K562 (cell line): ENCODE data around the gene ZNF556. TPM values are rescaled to one million over a fixed set of nuclear protein-coding genes. Genes with fewer than 3 reads are reported as not detected.

Experiments
- ATF3 ChIP-seq, 2 experiments: fragments of 450-650 bp in 1 of 2; sonication (generic) in 1 of 2; formaldehyde crosslinking in 1 of 2; IDR thresholded peaks in 1 of 2; conservative IDR thresholded peaks in 1 of 2; 2 replicates each; pipeline versions ENCODE4 v1.6.1 to v1.8.1; 2016 to 2023; ENCODE audit warnings: mild to moderate bottlenecking in 2 of 2, moderate library complexity in 2 of 2, inconsistent platforms in 1 of 2, missing genetic modification reagents in 1 of 2
- BRF2 ChIP-seq: IDR thresholded peaks from 3 replicates; pipeline ENCODE4 v1.6.1; 2011; ENCODE audit warnings: borderline replicate concordance, mild to moderate bottlenecking; ENCODE audit not compliant: insufficient read length, insufficient read depth
- CC2D1A ChIP-seq: fragments of 450-650 bp; IDR thresholded peaks from 2 replicates; pipeline ENCODE4 v1.6.1; 2017; ENCODE audit warnings: mild to moderate bottlenecking
- CREB5 ChIP-seq: fragments of 250-450 bp; sonication (Bioruptor Pico); IDR thresholded peaks from 2 replicates; pipeline ENCODE4 v1.5.0; 2020; ENCODE audit warnings: mild to moderate bottlenecking
- CTBP1 ChIP-seq: fragments of 450-650 bp; IDR thresholded peaks from 2 replicates; pipeline ENCODE4 v1.6.1; 2016; ENCODE audit warnings: borderline replicate concordance
- DDX20 ChIP-seq: fragments of 450-650 bp; IDR thresholded peaks from 2 replicates; pipeline ENCODE4 v1.6.1; 2016; ENCODE audit warnings: missing genetic modification characterization, low read depth, mild to moderate bottlenecking, missing compliant biosample characterization, moderate library complexity
- HNRNPL ChIP-seq: fragments of 200-400 bp; formaldehyde crosslinking; IDR thresholded peaks from 2 replicates; pipeline ENCODE4 v1.6.1; 2017; ENCODE audit warnings: low read depth, mild to moderate bottlenecking, low read length
- KDM2B ChIP-seq: fragments of 250-450 bp; sonication (Bioruptor Pico); IDR thresholded peaks from 2 replicates; pipeline ENCODE4 v1.8.0; 2021; ENCODE audit warnings: mild to moderate bottlenecking, moderate library complexity
- KLF6 ChIP-seq: fragments of 250-450 bp; sonication (Bioruptor Pico); IDR thresholded peaks from 2 replicates; pipeline ENCODE4 v1.4.0; 2020; ENCODE audit warnings: mild to moderate bottlenecking, moderate library complexity, borderline replicate concordance
- SNAPC5 ChIP-seq: fragments of 250-450 bp; sonication (Bioruptor Pico); IDR thresholded peaks from 2 replicates; pipeline ENCODE4 v1.8.0; 2021; ENCODE audit warnings: moderate library complexity, mild to moderate bottlenecking, inconsistent platforms
- TCF7 ChIP-seq: sonication (generic); IDR thresholded peaks from 2 replicates; pipeline ENCODE4 v1.6.1; 2016; ENCODE audit warnings: antibody characterized with exemption, borderline replicate concordance
- TFAM ChIP-seq: fragments of 250-450 bp; sonication (Bioruptor Pico); conservative IDR thresholded peaks from 2 replicates; pipeline ENCODE4 v1.5.0; 2021; ENCODE audit warnings: mild to moderate bottlenecking, moderate library complexity
- ZFP1 ChIP-seq: fragments of 450-650 bp; formaldehyde crosslinking; IDR thresholded peaks from 2 replicates; pipeline ENCODE4 v1.4.0; 2020; ENCODE audit warnings: mild to moderate bottlenecking, mixed read lengths
- ZFP36 ChIP-seq: fragments of 150-350 bp; IDR thresholded peaks from 2 replicates; pipeline ENCODE4 v1.6.1; 2018; ENCODE audit warnings: low read length, low read depth; ENCODE audit not compliant: partially characterized antibody
- ZNF217 ChIP-seq: sonication (generic); formaldehyde crosslinking; IDR thresholded peaks from 2 replicates; pipeline ENCODE4 v1.8.0; 2022; ENCODE audit warnings: mild to moderate bottlenecking, missing genetic modification reagents
- ZNF232 ChIP-seq: sonication (generic); formaldehyde crosslinking; IDR thresholded peaks from 2 replicates; pipeline ENCODE4 v1.8.0; 2022; ENCODE audit warnings: mild to moderate bottlenecking, missing genetic modification reagents
- ZNF57 ChIP-seq: fragments of 450-650 bp; formaldehyde crosslinking; IDR thresholded peaks from 2 replicates; pipeline ENCODE4 v1.4.0; 2020; ENCODE audit warnings: mild to moderate bottlenecking, moderate library complexity
- ZNF639 ChIP-seq, 2 experiments: fragments of 200-800 bp in 1 of 2; sonication (Bioruptor generic) in 1 of 2; sonication (generic) in 1 of 2; formaldehyde crosslinking in 1 of 2; IDR thresholded peaks in 1 of 2; conservative IDR thresholded peaks in 1 of 2; 2 replicates each; pipeline versions ENCODE4 v1.5.0 to v1.6.1; 2016 to 2020; ENCODE audit warnings: missing compliant biosample characterization in 1 of 2, missing genetic modification characterization in 1 of 2, missing genetic modification reagents in 1 of 2
- polyA plus RNA-seq, 8 experiments: library from polyadenylated mRNA; depleted of rRNA in 4 of 8; stranded (reverse) in 5 of 8; unstranded in 3 of 8; fragments of >200 nt; fragmentation: Nextera tagmentation in 2 of 8; fragmentation: Illumina TruSeq in 1 of 8; extraction: Ambion mirVana in 2 of 8; extraction: Trizol in 1 of 8; gene quantifications; 2 replicates each; pipeline versions ENCODE4 v1.2.1 to v1.2.3, GENCODE V29; 2011 to 2014; ENCODE audit warnings: inconsistent platforms in 1 of 8, missing spikeins in 1 of 8
- total RNA-seq, 7 experiments: library from RNA; depleted of rRNA in 6 of 7; stranded (reverse); fragments of >200 nt in 6 of 7; fragmentation: Illumina TruSeq in 2 of 7; extraction: Trizol in 2 of 7; gene quantifications; 2 replicates each; pipeline versions ENCODE4 v1.2.1 to v1.2.3, GENCODE V29; 2011 to 2021; ENCODE audit warnings: low replicate concordance in 1 of 7
- TF ChIP-seq, protein P1 (sequence below): fragments of 250-450 bp; sonication (Bioruptor Pico); IDR thresholded peaks from 2 replicates; pipeline ENCODE4 v1.6.1; 2021; ENCODE audit warnings: mild to moderate bottlenecking
- TF ChIP-seq, protein P2 (sequence below): fragments of 250-450 bp; sonication (Bioruptor Pico); IDR thresholded peaks from 2 replicates; pipeline ENCODE4 v1.4.0; 2020; ENCODE audit warnings: mild to moderate bottlenecking, moderate library complexity

ZNF556 gene
- total and polyA plus RNA-seq, 9 of the 15 experiments (the other 6 are each of a cell fraction or from before 2014, with no cell fraction given): 0.01 to 0.36 (median 0.10) TPM; not detected in 1

DNA sequence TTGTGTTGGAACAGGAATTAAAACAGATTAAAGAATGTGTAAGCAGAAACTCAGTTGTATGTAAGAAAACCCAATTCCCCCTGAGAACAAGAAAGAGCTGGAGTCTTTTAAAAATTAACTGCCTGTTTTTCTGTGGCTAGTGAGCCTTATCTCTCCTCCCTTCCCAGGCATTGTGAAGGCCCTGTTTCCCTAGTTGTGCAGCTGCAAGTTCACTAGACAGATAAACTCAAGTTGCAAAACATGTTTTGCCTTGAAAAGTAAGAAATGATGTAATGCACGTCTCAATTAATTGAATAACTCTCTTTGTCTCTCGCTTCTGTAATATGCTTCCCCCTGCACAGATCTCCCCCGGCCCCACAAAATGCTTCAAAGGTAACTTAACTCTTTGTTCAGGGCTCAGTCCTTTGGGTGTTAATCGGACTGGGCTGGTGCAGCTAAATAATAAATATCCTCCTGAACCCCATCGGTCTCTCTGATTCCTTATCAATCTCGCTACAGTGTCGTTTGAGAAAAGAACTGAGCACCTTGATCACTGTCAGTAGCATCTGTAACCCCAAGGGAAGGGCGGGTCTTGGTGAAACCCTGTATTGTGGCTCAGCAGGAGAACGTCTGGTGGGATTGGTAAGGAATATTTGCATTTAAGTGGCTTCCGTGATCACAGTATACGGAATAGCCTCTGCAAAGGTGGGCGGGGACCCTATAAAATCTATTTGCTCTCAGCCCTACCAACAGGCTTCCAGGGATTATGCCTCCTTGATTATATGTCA lies 1.6 kb upstream of the ZNF556 start (continued):
- peak; percentile 82 for TF ChIP-seq ATF3 (IDR thresholded peaks at IDR 0.05)
- no peak for TF ChIP-seq ATF3 (CRISPR knock-in tag; conservative IDR thresholded peaks at IDR 0.05)
- TF ChIP-seq, protein P1, sequence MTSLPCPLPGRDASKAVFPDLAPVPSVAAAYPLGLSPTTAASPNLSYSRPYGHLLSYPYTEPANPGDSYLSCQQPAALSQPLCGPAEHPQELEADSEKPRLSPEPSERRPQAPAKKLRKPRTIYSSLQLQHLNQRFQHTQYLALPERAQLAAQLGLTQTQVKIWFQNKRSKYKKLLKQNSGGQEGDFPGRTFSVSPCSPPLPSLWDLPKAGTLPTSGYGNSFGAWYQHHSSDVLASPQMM (CRISPR knock-in tag): no peak
- no peak for TF ChIP-seq BRF2
- TF ChIP-seq ZNF639 (CRISPR knock-in tag; conservative IDR thresholded peaks at IDR 0.05 in 1 of 2, IDR thresholded peaks at IDR 0.05 in 1 of 2): no peak
- TF ChIP-seq TCF7: no peak
- TF ChIP-seq, protein P2, sequence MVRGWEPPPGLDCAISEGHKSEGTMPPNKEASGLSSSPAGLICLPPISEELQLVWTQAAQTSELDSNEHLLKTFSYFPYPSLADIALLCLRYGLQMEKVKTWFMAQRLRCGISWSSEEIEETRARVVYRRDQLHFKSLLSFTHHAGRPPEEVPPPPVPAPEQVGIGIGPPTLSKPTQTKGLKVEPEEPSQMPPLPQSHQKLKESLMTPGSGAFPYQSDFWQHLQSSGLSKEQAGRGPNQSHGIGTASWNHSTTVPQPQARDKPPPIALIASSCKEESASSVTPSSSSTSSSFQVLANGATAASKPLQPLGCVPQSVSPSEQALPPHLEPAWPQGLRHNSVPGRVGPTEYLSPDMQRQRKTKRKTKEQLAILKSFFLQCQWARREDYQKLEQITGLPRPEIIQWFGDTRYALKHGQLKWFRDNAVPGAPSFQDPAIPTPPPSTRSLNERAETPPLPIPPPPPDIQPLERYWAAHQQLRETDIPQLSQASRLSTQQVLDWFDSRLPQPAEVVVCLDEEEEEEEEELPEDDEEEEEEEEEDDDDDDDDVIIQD (CRISPR knock-in tag): no peak
- no peak for TF ChIP-seq DDX20
- TF ChIP-seq ZNF232: no peak
- no peak for TF ChIP-seq ZNF57 (CRISPR knock-in tag)
- TF ChIP-seq SNAPC5 (CRISPR knock-in tag): no peak
- TF ChIP-seq CTBP1: peak; percentile 51; the same call in 1 of the 2 replicates
- TF ChIP-seq ZNF217 (CRISPR knock-in tag): no peak
- TF ChIP-seq HNRNPL: no peak
- TF ChIP-seq KDM2B: no peak
- TF ChIP-seq KLF6: no peak
- no peak for TF ChIP-seq ZFP1
- no peak for TF ChIP-seq ZFP36
- no peak for TF ChIP-seq CREB5
- TF ChIP-seq CC2D1A: 0 out of 2 replicates have a peak, but pooled peaks have one; percentile 20
- TF ChIP-seq TFAM: no peak
